GM12874 (cell line): Measurements from ENCODE around the gene RCOR3.

Source experiments
- TF ChIP-seq, protein P1 (sequence below): IDR thresholded peaks from 2 replicates; pipeline ENCODE4 v1.5.1; 2011; ENCODE audit warnings: low read depth, mild to moderate bottlenecking, control low read depth, low read length, moderate library complexity; ENCODE audit not compliant: insufficient read depth

The RCOR3 gene

DNA sequence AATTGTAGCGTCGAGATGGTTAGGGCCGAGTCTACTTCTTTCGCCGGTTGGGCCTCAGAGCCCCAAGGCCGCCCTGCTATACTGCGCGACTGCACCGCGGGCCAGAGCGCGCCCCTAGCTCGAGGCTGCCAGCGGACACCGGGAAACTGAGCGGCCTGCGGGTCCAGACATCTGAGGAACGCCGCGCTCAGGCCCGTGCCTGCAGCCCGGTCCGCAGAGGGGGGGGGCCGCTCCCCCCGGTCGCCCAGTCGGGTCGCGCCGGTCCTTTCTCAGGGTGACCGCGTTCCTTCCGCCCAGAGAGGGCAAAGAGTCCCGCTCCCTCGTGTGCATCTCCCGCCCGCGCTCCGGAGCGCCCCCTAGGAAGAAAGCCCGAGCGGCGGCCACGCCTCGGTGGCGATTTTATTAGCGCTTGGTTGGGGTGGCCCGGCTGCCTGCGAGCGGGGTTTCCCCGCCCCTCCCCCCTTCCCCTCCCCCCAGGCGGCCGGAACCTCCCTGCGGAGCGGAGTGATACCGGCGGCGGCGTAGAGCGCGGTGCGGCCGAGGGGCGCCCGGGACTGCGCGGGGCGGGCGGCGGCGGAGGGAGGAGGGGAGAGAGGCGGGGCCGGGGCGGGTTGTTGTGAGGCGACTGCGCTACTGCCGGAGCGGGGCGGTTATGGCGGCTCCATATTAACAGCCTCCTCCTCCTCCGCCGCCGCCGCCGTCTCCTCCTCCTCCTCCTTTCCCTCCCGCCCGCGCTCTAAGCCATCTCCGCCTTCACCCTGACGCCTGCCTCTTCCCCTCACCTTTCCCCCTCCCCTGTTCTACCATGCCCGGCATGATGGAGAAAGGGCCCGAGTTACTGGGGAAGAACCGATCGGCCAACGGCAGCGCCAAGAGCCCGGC is at the start of gene RCOR3:
Gene RCOR3 (plus strand): TSS at position 611 of the 882 bp plus-strand sequence. CDS start 195 bp downstream, at position 806.
- TF ChIP-seq, protein P1, sequence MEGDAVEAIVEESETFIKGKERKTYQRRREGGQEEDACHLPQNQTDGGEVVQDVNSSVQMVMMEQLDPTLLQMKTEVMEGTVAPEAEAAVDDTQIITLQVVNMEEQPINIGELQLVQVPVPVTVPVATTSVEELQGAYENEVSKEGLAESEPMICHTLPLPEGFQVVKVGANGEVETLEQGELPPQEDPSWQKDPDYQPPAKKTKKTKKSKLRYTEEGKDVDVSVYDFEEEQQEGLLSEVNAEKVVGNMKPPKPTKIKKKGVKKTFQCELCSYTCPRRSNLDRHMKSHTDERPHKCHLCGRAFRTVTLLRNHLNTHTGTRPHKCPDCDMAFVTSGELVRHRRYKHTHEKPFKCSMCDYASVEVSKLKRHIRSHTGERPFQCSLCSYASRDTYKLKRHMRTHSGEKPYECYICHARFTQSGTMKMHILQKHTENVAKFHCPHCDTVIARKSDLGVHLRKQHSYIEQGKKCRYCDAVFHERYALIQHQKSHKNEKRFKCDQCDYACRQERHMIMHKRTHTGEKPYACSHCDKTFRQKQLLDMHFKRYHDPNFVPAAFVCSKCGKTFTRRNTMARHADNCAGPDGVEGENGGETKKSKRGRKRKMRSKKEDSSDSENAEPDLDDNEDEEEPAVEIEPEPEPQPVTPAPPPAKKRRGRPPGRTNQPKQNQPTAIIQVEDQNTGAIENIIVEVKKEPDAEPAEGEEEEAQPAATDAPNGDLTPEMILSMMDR: peak; percentile 81

DNA sequence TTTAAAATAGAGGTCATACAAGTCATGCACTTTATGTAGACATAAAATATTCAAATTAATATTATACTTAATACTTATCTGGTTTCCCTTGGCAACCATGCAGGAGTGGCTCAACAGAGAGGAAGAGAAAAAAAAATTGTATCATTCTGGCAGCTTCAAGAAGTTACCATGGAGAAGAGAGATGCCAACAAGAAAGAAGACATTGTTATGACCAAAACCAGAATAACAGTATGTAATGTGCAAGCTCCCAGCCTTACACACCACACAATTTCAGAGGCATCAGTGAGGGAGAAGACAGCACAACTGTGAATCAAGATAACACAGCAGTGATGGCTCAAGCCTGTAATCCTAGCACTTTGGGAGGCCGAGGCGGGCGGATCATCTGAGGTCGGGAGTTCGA is 49.1 kb upstream of the RCOR3 start:
- TF ChIP-seq, protein P1: no peak

DNA sequence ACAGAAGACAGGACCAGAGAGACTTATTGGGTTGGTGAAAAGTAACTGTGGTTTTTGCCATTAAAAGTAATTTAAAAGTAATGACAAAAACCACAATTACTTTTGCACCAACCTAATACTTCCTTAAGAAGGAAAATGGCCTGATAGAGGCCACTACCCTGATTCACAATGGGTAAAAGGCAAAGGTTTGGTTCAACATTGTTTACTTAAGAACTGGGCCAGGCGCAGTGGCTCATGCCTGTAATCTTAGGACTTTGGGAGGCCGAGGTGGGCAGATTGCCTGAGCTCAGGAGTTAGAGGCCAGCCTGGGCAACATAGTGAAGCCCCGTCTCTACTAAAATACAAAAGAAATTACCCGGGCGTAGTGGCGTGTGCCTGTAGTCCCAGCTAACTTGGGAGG is 48.2 kb upstream of the RCOR3 start:
- TF ChIP-seq, protein P1: no peak

DNA sequence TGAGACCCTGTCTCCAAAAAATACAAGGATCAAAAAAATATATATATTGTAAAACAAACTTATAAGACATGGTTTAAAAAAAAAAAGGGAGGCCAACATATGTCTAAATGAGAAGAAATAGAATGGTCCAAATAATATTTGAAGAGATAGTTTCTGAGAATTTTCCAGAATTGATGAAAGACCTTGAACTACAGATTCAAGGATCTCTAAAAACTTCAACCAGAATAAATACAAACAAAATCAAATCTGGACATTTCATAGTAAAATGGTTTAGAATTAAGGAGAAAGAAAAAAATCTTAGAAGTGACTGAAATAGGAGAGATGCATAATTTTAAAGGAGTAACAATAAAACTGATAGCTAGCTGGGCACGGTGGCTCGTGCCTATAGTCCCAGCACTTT is 45.5 kb upstream of the RCOR3 start:
- TF ChIP-seq, protein P1: no peak

DNA sequence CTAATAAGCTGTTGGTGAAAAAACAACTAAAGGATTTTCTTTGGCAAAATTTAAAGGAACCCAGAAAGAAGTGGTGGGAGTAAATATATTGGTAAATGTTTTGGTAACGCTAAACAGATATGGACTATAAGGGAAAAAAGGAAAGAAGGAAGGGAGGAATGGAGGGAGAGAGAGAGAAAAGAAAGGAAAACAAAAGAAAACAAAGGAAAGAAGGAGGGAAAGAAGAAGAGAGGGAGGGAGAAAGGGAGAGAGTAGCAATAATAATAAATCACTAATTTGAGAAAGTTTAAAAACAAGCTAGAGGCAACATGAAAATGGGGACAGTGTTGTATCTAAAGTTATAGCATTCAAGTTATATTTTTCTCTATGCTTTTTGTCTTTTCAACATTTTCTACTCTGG is 43.6 kb upstream of the RCOR3 start:
- TF ChIP-seq, protein P1: no peak

DNA sequence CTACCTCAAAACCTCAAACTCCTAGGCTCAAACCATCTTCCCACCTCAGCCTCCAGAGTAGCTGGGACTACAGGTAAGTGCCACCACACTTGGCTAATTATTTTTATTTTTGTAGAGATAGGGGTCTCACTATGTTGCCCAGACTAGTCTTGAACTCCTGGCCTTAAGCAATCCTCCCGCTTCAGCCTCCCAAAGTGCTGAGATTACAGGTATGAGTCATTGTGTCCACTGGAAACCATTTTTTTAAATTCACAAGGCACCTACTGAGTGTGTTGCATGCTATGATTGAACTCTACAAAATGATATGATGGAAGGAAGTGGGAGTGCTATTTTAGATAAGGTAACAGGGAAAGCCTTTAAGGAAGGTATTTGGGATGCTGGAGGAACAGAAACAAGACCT is 41.8 kb upstream of the RCOR3 start:
- TF ChIP-seq, protein P1: no peak

DNA sequence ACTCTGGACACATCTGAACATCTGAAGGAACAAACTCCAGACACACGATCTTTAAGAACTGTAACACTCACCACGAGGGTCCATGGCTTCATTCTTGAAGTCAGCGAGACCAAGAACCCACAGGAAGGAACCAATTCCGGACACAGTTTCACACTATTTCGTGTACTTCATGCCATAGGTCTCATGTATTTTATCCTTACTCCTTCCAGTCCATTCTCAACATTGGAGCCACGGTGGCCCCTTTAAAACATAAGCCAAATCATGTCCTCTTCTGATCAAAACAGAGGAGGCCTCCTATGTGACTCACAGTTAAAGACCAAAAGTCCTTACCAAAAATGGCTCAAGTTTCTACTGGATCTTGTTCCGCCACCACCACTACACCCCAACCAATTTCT is 29.8 kb upstream of the RCOR3 start:
- TF ChIP-seq, protein P1: no peak
